HK-2 (cell line): ENCODE measurements around the gene COTL1.
"Not testable (repeated sequence)": the region's sequence is repeated elsewhere in the genome, so short reads cannot be mapped to it uniquely, and the experiment has no call there.

Experiments
- DNase-seq: peaks from one replicate; pipeline ENCODE4 v3.0.0-alpha.2; 2018; ENCODE audit not compliant: unreplicated experiment

The COTL1 gene

DNA sequence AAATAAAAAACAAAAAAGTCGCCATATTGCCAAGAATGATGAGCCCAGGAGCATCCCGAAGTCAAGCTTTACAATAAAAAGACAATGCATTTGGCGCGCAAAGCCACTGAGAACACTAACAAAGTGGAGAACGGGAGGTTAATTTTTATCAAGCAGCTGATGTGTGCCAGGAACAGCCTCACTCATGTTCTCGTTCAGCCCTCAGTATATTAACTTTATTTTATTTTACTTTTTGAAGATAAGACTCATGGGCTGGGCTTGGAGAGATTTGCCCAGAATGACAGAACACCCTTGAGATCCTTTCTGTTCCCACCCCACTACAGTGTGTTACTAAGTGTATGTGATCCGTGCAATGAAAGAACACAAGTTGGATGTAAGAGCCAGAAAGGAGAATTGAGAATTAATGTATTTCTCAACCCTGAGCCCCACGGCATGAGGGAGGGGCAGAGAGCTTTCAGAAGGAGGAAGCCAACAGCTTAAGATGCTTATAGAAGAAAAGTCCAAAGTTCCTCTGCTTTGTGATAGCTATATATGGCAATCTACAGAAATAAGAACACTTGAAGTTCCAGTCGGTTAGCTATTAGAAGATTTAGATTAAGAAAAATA lies 48.4 kb downstream of the COTL1 start:
- no peak for DNase-seq

DNA sequence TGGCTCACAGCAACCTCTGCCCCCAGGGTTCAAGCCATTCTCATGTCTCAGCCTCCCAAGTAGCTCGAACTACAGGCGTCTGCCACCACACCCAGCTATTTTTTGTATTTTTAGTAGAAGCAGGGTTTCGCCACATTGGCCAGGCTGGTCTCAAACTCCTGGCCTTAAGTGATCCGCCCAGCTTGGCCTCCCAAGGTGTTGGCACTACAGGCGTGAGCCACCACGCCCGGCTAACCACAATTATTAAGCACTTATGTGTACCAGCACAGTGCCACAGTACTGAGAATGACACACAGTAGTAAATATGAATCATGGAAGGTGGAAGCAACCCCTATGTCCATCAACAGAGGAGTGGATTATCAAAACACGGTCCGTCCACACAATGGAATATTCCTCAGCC lies 49.8 kb downstream of the COTL1 start:
- no peak for DNase-seq

DNA sequence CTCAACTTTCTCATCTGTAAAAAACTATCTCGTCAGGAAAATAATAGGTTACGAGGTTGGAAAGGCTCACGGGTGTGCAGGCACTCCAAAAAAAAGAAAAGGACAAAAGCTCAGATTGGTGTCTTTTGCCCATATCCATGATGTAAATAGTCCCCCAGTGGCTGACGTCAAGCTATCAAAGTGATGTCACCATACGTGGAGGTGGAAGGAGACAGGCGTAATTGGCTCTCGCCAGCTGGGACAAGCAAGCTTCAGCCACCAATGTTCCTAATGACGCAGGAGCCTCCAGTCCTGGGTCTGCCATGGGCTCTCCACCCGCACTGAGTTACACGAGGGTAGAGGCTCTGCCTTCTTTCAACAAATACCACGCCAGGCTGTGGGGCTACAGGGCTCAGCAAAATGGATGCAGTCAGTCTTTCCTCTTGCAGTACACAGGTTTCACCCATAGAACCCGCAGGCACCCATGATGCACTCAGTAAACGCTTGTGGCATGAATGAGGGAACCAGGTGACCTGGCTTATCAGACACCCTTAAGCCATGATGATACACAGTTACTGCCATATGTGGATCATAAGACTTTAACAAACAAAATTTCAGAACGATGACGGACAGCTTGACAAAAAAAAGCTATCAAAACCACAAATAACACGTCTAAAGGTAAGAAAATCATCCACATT lies 50.5 kb downstream of the COTL1 start:
- no peak for DNase-seq

DNA sequence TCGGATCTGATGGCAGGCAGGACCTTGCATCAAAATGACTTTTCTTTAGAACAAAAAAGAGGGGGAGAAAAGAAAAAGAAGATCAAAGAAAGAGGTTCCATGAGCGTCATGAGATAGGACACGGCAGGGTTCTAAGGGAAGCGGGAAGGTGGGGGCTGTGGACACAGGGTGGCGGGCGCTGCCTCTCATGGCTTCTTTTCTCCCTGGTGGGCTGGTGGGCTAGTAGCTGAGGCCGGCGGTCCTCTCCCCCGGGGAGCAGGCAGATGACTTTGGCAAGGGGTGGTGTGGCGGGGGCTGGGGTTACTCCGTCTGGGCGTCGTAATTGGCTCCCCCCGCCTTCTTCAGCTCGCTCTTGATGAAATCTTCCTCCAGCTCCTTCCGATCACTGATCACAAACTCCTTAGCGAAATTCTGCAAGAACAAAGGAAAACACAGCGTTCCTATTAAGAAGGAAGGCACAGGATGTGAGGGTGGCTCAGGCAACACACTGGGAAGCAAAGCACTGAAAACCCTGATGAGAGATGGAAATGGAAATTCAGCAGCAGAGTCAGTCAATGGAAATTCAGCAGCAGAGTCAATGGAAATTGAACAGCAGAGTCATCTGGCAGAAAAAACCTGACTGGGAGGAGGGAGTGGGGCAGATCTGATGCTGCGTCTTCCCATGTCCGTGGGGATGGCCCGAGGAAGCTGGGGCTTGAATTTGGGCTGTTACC lies 51.2 kb downstream of the COTL1 start:
- no peak for DNase-seq

DNA sequence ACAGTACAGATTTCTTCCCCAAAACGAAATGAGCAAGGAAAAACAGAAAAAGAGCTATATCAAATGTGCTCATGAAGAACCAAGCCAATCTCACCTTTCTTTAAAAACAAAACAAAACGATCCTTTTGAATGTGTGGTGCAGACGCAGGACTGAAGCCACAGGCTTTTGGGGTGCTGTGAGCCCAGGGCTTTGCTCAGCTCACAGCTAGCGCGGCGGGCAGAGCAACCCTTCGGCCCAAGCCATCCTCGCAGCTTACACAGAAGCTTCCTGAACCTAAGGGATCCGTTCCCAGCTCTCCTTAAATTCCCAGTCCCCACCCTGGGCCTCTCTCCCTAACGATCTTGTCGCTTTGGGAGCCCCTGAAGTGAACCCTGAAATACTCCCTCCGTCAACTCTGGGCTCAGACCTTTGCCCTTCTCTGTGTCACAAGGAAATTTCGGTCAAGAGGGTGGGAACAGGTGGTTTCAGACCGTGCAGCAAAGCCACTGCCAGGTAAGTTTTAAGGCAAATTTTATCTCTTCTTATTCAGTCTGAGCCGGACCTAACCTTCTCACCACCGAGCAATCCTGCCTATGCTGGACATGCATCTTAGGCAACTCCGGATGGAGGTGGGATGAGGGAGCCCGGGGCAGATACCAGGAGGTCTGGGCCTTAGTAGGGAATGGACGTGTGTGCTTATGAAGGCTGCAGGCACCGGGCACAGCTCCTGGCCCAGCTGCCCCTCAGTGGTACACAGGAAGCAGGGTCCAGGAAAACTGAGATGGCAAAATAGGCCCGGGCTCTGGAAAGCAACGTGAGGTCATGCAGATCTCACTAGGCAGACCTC lies 52.0 kb downstream of the COTL1 start:
- DNase-seq, result no peak

DNA sequence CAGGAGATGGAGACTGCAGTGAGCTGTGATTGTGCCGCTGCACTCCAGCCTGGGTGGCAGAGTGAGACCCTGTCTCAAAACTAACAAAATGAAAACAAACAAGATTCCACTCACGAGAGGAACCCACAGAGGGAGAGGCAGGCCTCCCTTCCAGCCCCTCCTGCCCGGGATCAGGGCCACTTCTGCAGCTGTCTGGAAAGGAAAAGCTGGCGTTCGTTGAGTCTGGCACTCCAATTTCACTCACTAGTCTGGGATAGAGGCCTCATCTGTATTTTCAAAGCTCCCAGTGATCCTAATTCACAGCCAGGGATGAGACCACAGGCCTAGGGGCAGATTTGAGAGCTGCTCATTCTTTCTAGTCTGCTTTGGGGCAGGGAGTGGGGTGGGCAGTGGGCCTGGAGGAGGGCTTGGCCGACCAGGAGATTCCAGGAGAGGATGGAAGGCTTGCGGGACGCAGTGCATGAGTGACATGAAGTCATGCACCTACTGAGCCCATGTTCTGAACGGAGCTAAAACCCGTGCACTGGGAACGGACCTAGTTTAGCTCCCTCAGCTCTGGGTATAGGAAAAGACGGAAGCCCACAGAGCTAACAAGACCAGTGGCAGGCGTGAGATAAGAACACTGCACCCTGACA lies 54.0 kb downstream of the COTL1 start:
- DNase-seq, result no peak

DNA sequence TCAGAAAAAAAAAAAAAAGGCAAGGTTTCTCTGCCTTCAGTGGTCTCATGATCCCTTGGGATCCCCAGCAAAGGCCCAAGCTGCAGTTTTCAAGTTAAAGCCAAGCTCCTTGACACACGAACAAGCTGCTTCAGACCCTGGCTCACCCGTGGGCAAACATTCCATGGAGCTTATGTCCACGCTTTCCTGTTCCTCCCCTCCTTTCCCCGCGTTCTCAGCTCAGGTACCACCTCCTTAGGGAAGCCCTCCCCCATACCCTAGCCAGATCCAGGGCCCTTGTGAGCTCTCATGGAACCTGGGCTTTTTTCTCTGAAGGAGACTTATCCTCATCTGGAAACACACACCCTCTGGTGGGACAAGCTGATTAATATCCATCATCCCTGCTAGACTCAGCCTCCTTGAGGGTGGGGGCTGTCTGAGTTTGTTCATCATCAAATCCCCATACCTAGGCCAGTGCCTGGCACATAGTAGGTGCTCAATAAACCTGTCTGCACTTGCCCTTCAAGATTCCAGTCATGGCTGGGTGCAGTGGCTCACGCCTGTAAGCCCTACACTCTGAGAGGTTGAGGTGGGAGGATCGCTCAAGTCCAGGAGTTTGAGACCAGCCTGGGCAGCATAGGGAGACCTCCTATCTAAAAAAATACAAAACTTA lies 54.7 kb downstream of the COTL1 start:
- DNase-seq, result no peak

DNA sequence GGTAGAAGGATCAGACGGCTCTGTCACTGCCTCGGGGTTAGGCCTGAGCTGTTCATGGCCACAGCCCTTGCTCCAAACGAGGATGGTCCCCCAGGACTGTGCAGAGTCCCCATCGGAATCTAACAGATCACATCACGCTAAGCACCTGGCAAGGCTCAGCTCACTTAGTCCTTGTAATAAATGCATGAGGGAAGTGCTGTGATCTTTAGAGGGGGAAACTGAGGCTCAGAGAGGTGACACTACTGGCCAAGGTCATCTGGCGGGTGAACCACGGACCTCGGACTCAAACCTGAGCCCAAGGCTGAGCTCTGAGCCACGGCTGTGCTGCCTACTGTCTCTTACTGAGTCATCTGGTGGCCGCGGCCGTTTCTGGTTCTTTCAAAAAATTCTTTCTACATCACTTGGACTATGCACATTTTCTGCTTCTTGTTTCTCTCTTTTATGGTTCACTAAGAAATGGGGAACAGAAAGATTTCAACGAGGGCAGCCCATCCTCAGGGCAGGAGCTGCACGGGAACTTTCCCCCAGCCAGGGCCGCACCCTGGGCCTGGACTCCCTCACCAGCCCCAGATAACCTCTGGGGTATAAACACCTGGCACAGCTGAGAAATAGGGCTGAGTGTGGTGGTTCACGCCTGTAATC lies 55.6 kb downstream of the COTL1 start:
- no peak for DNase-seq

DNA sequence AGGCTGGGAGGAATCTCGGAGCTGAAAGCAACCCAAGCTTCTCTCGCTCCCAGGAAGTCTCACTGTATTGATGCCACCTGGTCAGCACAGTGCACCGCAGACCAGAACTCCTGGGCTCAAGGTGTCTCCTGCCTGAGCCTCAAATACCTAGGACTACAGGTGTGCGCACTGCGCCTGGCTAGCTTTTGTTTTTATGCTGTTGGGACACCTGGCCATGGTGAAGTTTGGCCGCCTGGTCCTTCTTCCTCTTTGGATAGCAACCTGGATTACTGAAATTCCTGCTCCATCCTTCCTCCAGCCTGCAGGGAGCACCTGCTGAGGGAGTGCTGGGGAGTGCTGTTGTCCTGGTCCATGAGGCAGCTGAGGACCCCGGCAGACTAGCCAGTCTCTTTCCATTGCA lies 56.6 kb downstream of the COTL1 start:
- DNase-seq, result no peak

DNA sequence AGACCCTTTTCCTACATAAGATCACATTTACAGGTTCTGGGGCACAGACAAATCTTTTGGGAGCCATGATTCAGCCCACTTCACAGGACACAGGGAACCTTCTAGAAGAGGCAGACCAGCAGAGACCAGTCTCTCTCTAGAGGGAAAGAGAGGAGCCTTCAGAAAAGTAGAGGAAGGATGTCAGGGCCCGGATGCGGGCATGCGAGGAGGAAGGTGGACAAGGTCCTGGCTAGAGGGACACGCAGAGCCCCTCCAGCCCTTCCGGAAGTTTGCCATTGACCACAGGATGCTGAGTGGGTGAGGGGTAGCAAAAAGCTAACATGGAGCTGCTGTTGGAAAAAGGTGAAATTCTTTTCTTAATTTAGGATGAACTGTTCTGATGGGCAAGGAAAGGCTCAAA lies 57.6 kb downstream of the COTL1 start:
- no peak for DNase-seq

DNA sequence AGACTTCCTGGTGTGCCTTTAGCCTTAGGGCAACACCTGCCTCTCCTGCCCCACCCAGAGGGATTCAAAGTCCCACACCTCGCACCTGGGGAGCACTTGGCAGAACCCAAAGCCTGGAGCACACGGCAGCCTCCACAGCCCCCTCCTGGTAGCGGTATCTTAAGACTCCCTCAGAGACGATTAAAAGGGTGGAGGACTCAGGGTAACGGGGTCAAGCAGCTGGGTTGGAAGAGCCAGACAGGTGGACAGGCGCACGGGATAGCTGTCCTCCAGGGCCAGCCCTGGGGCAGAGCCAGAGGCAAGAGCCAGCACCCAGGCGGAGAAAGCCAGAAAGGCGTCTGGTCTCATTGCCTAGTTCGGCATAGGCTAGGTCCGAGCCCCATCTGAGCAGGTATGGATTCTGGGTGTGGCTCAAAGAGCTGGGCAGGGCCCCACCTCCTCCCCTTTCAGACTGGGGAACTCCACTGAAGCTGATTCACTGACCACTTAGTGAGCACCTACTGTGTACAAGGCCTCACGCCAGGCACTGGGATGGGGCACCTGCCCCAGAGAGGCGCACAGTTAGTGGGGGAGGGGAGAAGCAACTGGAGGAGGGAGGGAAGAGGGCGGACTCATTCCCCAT lies 58.5 kb downstream of the COTL1 start:
- no peak for DNase-seq

DNA sequence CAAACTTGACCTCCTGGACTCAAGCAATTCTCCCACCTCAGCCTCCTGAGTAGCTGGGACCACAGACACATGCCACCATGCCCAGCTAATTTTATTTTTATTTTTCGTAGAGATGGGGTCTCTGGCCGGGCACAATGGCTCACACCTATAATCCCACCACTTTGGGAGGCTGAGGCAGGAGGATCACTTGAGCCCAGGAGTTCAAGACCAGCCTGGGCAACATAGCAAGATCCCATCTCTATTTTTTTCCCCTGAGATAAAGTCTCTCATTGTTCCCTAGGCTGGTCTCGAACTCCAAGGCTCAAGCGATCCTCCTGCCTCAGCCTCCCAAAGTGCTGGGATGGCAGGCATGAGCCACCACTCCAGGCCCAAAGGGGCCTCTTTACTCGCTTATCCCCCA lies 59.0 kb downstream of the COTL1 start:
- DNase-seq, result not testable (repeated sequence)

DNA sequence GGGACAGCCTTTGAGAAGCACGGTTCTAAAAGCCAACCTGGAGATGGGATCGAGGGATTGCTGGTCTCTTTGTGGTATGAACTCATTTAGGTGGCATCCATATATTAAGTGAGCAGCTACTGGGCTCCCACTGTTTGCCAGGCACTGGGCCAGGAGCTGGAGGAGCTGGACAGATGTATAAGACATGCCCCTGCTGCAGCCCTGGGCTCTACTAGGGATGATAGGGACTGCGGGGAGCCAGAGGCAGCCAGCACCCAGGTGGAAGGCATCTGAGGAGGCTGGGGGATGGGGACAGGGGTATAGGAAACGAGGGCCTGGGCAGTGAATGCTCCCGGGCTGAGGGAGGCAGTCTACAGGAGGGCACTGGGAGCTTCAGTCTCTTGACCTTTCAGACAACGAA lies 60.4 kb downstream of the COTL1 start:
- DNase-seq, result no peak

DNA sequence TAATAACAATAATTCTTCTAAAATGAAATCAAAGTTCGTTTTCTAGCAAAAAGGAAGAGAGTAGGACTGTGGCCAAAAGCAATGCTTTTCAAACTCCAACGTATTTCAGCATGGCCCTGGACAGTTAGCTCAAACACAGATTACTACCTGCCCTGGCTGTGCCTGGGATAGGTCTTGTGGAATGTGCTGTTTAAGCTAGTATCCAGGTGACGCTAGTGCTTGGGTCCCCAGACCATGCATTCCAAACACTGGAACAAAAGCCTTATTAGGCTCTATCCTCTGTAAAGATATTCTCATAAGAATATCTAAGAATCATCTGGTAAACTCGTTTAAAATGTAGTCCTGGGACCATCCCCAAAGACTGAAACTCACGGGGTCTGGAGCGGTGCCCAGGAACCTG lies 60.8 kb downstream of the COTL1 start:
- DNase-seq, result no peak

DNA sequence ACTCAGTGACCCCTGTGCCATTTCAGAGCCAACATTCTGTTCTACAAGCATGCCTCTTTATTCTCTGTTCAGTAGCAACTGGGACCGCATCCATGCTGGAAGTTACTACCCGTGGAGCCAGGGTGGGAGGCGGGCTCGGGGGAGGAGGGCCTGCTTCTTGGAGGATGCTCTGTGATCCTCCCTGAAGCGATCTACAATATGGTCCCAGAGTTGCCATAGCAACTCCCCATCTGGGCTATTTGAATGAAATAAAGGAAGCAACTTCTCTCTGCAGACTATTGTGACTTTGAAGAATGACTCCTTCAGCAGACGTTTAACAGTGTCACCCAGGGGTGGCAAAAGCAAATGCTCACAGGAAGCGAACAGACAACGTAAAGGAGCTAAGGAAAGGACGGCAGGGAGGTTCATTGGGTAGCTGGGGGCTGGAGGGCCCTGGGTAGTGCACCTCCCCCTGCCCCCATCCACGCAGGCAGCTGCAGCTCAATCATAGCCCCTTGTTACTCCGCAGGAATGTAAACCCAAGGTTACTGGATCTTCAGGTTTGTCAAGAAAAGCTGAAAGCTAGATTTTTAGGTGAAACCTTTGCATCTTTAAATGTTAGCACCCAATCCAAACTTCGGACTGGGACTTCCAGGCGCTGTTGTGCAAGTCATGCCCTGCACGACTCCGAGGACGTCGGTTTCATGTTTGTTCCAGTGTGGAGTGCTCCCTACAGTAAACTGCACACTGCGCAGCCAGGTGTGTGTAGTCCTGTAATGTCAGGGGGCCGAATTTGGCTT lies 62.3 kb downstream of the COTL1 start:
- DNase-seq, result no peak

DNA sequence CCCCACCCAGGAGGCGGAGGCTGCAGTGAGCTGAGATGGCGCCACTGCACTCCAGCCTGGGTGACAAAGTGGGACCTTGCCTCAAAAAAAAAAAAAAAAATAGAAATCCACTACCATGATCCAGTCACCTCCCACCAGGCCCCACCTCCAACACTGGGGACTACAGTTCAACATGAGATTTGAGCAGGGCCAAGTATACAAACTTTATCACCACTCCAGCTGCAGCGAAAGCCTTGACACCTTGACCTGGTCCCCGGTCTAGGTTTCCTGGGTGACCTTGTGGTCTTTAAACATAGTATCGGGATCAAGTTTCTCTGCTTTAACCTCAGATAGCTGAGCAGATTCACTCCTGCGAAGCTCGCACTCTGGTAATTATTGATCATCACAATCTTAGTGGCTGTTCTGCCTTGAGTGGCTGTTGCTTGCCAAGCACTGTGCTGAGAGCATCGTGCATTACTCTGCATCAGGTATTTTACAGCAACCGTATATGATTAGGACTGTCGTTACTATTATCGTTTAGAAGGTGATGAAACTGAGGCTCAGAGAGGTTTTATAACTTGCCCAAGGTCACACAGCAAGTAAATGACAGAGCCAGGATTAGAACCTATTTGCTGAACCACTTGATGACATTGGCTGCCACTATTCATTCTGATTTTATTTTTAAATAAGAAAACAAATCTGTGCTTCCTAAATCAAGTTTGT lies 63.1 kb downstream of the COTL1 start:
- DNase-seq, result no peak

DNA sequence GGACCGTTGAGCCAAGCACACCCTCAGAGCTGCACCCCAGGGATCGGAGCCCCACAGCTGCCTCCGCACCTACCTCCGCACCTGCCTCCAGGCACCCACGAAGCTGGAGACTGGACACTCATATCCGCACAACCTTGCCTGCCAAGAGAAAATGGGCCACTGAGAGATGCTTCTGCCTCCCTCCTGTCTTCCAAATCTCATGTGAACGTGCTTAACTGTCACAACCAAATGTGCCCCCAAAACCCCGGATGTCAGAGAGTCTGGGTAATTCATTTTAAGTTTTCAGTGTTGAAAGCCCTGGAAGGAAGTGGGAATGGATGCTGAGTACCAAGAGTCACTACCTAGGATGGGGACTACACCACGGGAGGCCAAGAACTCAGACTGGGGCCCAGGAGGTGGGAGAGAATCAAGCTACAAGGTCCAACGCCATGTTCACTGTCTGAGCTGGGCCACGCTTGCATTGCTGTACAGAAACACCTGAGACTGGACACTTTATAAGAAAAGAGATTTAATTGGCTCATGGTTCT lies 63.9 kb downstream of the COTL1 start:
- no peak for DNase-seq

DNA sequence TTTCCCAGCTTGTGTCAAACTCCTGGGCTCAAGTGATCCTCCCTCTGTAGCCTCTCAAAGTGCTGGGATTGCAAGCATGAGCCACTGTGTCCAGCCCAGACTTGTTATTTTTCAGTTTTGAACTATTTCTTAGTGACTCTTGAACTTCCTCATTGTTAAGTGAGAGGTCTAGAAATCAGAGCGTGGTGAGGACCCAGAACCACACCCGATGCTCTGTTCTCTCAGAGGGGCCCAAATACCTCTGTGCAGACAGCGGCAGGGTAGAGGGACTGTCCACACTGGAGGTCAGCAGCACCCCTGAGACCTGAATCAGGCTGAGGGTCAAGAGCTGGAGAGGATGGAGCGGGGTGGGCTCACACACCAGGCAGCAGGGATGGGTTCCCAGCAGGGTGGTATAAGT lies 65.7 kb downstream of the COTL1 start:
- no peak for DNase-seq

DNA sequence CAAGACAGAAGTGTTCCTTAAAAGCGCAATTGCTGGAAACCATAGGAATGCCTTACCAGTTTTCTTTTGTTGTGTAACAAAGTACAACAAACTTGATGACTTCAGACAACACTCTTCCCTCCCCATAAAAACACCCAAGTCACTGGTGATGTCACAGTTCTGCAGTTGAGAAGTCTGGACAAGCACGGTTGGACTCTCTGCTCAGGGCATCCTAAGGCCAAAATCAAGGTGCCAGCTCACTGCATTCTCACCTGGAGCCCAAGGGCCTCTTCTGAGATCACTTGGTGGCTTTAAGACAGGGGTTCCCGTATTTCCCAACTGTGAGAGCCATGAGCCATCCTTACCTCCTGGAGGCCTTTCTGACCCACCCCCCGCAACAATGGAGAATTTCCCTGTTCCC lies 67.8 kb downstream of the COTL1 start:
- DNase-seq, result no peak
